GM12873 (cell line): ENCODE measurements around the gene EPB41L2.

Experiments
- CTCF ChIP-seq: IDR thresholded peaks from 2 replicates; pipeline ENCODE4 v1.5.1; 2012; ENCODE audit warnings: low read depth, mild to moderate bottlenecking, moderate library complexity, low read length, control low read depth; ENCODE audit not compliant: insufficient read depth; ENCODE audit errors: missing control alignments

EPB41L2 gene

GRCh38 chr6:130853555-130854183, 209.4 kb downstream of the EPB41L2 start:
- TF ChIP-seq CTCF, result no peak

- TF ChIP-seq CTCF, result no peak
These were observed 210.0 kb downstream of the EPB41L2 start for GRCh38 chr6:130852844-130853554.

GRCh38 chr6:130851026-130851425, 212.0 kb downstream of the EPB41L2 start:
- TF ChIP-seq CTCF, result no peak

GRCh38 chr6:130849594-130849993, 213.5 kb downstream of the EPB41L2 start:
- TF ChIP-seq CTCF, result no peak

- TF ChIP-seq CTCF, result no peak
These were observed 214.1 kb downstream of the EPB41L2 start for GRCh38 chr6:130848945-130849344.

- no peak for TF ChIP-seq CTCF
These were observed 215.8 kb downstream of the EPB41L2 start for GRCh38 chr6:130847001-130847910.

GRCh38 chr6:130846501-130846900, 216.5 kb downstream of the EPB41L2 start:
- no peak for TF ChIP-seq CTCF
